ENCODE data around the gene SLC25A51.

SLC25A51 gene, protein sequence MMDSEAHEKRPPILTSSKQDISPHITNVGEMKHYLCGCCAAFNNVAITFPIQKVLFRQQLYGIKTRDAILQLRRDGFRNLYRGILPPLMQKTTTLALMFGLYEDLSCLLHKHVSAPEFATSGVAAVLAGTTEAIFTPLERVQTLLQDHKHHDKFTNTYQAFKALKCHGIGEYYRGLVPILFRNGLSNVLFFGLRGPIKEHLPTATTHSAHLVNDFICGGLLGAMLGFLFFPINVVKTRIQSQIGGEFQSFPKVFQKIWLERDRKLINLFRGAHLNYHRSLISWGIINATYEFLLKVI

DNA sequence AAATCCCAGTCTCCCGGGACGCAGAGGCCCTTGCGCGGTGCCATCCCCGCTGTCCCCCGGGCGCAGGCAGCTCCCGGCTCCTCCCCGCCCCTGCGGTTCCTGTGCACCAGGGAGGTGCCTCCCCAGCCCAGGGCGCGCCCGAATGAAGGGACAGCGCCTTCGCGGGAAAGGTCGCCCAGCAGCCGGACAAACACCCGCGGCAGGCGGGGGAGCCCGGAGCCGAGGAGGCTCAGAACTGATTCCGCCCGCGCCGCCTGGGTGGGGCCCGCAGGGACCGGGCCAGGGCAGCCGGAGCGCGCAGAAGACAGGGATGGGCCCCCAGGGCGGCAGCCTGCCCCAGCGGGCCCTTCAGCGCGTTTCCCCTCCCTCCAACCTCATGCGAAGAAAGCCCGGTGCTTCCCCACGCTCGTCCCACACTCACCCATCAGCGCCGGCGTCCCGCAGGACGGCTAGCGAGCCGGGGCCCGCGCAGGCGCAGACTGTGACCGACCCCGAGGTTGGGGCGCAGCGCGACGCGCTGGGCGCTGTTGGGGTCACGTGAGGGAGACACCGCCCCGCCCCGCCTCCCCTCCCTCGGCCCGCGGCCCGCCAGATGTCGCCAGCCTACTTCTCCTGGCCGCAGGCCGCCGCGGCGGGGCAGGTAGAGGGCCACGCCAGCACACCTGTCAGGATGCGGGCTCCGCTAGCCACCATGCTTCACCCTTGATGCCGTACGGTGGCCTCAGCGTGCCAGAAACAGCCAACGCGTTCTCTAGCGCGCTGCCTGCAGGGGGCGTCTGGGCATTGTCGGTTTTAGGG lies at the start of gene SLC25A51:
Gene SLC25A51, minus strand, starts transcription at position 481 of the 798 bp plus-strand sequence. CDS start 15,577 bp downstream, outside the sequence.
- peak; percentile 75 for DNase-seq

DNA sequence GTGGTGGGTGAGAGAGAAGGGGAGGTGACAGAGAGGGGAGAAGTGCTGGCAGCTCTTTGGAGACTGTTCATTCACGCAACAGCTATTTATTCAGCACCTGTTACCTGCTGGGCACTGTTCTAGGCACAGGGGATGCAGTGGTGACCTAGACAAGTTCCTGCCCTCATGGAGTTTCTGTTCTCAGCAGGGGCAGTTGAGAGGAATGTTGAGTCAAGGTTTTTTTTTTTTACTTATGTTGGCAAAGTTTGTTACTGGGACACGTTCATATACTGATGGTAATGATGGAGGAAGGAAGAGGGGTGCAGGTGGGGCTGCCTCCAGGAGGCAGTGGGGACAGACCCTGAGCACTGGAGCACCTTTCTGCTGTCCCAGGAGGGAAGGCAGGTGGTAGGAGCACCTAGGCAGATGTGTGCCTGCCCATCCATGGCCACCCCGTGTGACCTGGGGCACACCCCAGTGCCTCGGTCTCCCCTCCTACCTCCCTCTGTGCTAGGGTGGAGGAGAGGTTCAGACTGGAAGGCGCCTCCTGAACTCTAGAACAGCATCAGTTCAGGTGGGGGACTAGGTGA lies 49.4 kb upstream of the SLC25A51 start:
- DNase-seq: peak; percentile 65

DNA sequence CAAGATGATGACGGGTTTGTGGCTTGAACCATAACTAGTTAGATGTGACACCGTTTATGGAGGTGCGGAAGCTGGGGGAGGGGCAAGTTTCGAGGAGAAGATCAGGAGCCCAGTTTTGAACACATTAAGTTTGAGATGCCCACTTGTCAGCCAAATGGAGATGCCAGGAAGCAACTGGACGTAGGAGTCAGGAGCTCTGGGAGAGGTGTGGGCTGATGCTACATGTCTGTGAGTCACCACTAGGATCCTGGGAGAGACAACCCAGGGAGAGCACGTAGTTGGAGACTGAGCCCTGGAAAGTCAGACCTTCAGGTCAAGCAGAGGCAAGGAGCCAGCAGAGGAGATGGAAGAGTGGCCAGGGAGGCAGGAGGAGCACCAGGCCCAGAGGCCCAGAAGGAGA lies 48.8 kb upstream of the SLC25A51 start:
- DNase-seq: peak; percentile 91

DNA sequence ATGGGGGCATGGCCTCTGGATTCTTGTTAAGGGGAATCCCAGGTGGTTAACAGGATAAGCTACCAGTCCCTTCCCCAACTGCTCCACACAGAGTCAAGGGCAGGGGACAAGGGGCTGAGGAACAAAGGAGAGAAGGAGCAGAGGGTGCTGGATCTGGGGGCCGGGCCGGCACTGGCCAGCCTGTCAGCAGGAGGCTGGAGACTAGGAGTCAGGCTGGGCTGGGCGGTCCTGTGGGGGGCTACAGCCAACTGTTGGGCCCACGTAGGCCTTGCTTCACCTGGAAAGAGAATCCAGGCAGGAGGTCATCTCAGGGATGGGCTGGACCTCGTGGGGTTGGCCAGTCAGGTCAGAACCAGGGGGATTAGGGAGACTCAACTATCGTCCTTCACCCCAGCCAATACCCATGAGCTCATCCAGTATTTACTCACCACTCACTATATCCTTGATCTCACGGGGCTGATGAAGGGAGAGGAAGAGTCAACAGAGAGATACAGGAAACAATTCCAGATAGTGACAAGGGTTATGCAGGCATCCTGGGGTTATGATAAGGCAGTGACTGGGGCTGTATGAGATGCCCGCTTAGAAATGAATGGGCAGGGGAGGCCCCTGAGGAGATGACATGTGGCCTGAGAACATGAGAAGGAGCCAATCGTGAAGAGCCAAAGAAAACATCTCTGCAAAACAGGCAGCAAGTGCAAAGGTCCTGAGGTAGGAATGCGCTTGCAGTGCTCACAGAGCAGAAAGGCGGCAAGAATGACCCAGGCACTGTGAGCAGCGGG lies 47.9 kb upstream of the SLC25A51 start:
- no peak for DNase-seq

DNA sequence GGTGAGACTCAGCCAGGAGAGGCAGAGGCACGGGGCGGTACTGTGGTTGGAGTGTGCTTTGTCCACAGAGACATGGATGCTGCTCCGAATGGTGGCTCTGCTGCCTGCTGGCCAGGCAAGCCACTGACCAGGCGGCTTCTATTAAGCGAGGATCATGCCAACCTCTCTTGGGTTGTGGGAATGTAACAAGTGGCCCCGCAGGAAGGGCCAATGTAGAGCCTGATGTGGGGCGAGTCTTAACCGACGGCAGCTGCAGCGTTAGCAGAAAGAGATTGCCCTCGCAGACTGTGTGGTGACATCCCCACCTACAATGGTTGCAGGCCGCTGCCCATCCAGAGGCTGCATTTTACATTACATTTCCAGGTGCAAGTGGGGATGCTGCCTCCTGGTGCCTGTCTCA lies 46.6 kb upstream of the SLC25A51 start:
- DNase-seq: no peak

DNA sequence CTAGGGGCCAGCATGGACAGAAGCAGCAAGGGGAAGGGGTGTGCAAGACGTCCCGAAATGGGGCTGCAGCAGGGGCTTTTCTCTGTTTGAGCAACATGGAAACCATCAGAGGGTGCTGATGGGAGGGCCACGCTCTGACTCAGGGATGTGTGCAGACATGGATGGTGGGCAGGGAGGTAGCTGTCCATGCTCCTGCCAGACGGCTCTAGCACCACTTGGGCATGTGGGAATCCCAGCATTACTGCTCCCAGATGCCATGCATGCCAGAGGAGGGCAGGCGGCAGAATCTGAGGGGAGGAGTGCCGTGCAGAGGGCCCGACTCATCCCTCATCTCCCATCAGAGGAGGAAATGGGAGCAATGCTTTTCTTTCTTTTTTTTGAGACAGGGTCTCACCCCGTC lies 45.6 kb upstream of the SLC25A51 start:
- DNase-seq: peak; percentile 76

DNA sequence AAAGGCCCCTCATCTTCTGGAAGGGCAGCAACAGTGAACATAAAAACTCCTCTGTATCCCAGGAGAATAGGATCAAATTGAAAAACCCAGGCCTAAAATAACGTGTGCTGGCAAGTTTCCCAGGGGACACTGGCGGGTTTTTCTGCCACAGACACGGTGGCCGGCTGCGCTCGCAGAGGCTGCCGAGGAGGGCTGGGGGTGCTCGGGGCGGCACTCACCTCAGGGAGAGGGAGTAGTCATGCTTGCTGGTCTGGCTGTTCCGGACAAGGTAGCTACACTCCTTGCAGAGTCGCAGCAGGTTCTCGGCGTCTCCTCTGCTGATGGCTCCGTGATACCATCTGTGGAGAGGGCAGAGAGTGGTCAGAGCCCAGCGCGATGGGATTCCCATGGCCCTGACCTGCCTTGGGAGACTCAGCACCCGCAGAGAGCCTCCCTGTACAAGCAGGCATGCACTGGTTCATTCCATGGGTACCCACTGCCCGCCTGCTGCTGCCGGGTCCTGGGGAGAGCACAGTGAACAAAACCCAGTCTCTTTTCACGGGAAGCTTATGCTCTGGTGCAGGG lies 44.6 kb upstream of the SLC25A51 start:
- no peak for DNase-seq

DNA sequence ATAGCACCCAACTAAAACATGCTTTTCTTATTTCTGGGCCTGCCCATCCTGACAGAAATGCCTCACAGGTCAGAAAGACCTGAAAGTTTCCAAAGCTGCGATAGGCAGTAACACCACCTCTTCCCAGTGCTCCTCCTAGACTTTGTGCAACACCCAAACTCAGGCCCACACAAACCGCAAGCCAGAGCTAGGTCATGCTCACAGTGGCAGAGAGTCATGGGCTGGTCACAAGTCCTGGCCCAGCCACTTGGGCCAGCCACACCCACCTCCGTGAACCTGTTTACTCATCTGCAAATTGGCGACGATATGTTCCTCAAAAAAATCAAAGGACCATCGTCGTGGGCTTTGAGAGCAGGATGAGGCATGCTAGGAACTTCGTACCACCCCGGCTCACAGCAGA lies 44.0 kb upstream of the SLC25A51 start:
- no peak for DNase-seq

DNA sequence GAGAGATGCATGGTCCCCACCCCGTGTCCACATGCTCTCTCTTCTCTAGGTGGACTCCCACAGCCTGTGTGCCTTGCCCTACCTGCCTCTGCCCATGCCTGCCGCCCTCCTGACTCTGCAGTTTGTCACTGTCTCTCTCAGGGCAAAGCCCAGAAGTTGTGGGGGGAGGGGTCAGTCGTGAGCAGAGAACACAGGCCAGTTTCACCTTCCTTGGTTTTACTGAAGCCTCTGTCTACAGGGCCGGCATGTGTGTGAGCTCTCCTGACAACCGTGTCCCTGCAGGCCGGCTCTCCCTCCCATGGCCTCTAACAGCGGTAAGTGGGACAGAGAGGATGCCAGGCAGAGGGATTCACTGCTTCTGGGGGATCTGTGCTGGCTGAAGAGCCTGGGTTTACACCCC lies 43.5 kb upstream of the SLC25A51 start:
- no peak for DNase-seq

DNA sequence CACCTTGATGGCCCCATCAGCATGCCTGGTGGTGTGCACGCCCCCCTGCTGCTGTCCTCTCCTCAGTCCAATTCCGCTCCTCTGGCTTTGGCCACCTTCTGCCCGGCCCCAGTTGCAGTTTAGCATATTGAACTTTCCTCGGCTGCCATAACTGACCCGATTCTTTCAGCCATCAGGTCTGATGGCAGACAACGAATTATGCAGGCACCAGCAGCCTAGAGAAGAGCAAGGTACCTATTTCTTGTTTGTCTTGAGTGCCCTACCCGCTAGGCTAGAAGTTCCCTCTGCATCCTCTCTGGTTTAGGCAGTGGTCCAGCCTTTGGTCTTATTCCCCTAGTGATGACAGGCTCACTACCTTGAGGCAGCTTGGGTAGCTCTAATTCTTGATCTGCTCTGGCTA lies 43.0 kb upstream of the SLC25A51 start:
- DNase-seq: no peak

DNA sequence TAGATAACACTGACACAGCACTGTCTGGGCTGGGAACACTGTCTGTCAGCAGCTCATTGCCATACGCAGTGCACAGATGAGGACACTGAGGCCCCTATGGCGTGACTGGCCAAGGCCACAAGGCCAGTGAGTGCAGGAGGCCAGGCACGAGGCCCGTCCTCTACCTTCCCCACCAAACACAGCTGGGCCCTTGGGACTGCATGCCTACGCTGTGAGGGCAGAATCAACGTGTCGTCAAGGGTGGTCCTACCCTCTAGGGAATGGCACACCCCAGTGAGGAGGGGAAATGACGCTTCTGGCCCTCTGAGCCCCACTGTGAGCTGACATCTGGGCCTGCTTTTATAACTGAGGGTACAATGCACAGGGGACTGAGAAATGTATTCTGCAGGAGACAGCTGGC lies 42.1 kb upstream of the SLC25A51 start:
- no peak for DNase-seq

DNA sequence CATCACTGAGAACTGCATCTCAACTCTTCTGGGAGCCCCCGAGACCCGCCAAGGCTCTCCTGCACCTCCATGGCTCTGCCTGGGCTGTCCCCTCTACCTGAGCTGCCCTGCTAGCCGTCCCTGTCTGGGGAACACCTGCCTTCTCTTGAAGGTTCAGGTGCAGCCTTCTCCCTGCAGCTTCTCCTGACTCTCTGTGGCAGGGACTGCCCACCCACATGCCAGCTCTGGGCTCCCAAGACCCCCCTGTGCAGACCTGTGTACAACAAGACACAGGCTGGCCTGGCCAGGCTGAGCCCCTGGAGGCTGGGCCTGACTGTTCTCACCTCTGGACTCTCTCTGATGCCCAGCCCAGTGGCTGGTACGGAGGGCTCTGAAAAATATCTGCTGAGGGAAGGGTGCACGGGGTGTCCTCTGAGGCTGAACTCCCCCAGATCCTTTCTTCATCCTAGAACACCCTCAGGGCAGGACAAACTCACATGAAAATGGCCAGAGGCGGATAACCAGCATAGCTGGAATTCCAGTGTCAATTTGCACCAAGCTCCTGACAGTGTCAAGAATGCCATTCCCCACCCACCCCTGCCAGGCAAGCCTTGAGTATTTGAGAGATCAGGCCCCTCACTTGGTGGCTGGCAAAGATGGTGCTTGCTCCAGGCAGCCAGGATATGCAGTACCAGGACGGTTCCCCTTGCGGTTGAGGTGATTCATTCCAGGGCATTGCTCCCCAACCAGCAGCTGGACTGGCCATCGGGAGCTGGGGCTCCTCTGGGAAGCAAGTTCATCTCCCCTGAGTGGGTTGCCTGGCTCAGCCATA lies 40.9 kb upstream of the SLC25A51 start:
- DNase-seq: peak; percentile 76

DNA sequence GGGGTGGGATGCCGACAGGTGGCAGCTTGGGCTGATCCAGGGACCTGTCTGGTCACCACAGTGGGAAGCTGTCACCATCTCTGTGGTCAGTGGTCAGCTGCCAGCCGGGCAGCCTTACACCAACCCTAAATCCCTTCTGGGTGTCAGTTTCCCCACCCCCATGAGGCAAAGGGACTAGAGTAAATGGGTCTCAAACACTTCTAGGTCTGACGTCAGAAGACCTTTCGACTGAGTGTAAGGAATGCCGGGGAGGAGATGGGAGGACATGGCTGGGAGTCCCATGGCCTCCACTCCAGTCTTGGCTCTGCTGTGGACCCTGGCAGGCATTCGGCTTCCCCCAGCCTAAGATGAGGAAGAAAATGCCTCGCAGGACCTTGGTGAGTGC lies 40.3 kb upstream of the SLC25A51 start:
- no peak for DNase-seq

DNA sequence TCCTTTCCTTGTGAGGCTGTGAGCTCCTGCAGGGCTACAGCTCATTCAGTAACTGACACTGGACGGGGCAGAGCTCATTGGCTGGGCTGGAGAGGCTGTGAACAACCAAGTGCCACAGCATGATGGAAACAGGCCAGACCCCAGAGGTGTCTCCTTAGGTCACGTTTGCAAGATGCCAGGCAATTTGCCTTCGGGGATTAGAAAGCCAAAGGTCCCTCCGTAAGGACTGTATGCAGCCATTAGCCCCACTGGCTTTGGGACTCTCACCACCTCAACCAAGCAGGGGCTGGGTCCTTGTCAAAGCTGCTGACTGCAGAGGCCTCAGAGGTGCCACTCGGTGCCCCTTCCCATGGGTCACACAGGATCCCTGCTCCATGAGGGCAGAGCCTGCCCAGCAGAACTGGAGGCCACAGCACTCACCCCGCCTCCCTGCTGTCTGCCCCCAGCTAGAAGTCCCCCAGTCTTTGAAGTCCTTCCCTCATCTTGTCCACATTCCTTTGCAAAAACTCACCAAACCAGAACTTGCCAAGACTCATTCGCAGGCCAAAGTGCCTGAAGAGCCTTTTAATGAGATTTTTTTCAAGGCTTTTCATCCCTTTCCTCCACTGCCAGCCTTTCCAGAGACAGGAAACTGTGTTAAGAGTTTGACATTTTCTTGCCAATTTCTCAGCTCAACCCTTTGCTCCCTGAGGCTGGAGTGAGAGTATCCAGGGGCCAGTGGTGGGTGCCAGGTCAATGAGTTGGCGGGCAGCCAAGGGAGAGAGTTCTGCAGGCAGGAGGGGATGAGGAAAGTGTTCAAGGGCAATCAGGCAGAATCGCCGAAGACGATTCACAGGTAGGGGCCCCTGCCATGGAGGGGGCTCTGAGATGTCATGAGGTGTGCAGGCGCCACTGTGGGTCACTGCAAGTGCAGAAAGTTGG lies 39.7 kb upstream of the SLC25A51 start:
- DNase-seq: peak; percentile 60

DNA sequence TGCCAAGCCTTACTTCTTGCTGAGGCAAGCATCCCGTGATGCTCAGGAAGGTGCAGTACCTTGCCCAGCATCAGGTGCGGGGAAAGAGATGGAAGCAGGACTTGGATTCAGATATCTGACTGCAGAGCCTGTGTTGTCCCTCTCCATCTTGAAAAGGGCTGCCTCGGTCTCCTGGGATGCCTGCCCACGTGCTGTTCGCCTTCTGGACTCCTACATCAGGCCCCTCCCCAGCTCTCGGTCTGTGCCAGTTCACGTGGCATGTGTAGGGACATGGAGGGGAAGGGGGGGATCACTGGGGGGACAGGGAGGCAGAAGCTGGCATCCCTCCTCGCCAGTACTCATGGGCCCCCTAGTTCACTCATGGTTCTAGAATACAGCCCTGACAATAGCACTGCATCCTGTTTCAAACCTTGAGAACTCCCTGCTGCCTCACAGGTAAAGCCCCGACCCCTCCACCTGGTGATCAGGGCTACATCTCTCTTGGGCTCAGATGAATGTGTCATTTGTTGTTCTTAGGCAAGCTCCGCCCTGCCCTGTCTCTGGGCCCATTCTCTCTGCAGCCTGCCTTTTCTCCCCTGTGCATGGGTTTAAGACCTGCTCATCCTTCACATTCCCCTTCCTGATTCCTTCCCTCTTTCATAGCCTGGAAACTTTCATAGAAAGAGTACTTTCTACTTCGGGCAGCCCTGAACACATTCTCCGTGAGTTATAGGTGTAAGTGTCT lies 38.9 kb upstream of the SLC25A51 start:
- DNase-seq: peak; percentile 27

DNA sequence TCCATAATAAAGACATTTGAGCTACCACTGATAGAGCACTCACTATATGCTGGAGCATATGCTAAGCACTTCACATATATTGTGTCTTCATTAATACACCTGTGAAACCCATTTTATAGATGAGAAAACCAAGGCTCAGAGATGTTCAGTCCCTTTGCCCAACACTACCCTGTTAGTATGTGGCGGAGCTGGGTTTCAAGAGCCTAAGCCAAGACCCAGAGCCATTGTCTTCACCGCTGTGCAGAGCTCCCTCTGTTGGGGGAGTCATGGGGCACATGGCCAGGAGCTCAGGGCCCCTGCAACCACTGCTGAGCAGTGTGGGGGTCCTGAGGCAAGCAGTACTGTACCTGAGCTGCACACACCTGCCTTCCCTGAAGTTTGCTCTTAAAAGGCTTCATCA lies 37.3 kb upstream of the SLC25A51 start:
- DNase-seq: no peak

DNA sequence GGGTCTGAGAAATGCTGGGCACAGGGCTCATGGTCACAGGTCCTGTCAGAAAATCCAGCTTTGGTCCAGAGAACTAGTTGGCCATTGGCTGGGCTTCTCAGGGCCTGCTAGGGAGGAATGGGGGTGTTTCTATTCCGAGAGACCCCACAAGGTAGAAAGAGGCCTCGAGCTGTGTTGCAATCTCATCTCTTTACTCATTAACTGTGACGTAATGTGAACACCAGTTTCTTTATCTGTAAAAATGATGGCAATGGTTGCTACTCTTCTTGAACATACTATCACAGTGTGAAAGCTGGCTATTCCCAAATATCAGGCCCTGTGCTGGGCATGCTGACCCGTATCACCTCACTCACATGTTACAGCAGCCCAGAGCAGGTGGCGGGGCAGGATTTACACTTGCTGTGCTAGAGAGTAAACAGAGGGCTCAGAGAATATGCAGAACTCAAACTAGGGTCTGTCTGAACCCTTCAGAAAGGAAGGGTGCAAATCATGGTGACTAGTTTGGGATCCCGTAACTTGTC lies 35.7 kb upstream of the SLC25A51 start:
- no peak for DNase-seq

DNA sequence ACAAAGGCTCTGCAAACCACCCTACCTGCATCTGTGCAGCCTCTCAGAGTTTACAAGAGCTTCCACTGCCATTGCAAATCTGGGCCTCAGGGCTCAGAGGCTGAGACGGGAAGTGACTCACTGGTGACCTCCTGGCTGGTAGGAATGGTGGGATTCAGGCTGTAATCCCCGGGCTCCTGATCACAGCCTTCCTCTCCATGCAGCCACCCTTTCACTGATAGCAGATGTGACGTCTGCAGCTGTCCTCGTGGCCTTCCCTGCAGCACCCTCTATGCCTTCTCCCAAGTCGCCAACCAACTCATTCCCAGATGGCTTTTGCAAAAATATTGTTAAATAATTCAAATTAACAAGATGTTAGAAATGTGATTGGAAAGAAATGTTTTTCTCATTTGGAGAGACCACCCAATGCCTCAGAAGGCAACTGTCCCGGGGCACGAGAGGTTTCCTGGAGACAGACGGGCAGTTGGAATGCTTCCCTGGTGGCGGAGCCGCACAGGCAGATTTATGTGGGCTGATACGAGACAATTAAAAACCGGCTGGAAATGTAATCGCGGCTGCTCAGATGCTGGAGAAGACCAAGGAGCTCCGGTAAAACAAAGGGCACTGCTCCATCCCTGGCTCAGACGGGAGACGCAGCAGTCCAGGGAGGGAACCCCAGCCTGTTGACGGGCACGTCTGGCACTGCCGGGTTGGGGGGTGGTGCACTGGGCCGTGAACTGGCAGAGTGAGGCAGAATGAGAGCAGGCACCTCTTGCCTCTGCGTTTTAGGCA lies 34.4 kb upstream of the SLC25A51 start:
- DNase-seq: peak; percentile 41

DNA sequence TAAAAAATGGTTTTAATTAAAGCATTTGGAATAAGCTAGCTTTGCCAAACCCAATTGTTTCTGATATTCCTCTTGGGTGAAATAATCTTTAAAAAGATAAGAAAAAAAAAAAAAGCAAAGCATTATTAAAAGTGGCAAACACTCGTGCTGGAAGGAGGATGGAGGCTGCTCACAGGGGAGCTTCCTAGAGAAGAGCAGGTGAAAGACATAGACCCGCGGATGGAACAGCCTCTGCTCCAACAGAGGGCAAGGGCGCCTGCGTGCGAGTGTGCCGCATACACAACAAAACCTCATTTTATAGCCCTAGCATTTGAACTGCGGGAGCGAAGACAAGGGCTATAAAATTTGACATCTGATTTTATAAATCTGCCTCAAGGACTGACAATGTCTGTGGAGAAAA lies 33.4 kb upstream of the SLC25A51 start:
- DNase-seq: no peak

All from kidney glomerular epithelial cell (primary cell).